ENCODE measurements around the gene RALGPS1. TPM values are rescaled to one million over a fixed set of nuclear protein-coding genes. Genes with fewer than 3 reads are reported as not detected.

Gene RALGPS1
- total RNA-seq, 1 experiment from 2014 or later, result 28.5 TPM

GRCh38 chr9:127112735-127113161 lies 198.2 kb downstream of the RALGPS1 start:
- CTCF ChIA-PET, result interaction anchor here (1.0 to 2.5 kb wide), 7 partner anchors 9 to 172 kb away, joined by 3 to 15 read pairs (median 6); partner anchors contain the start of gene ANGPTL2
- H3K27ac Mint-ChIP-seq, result peak overlapping the region; percentile 96

More at GRCh38 chr9:127112735-127113161, 198.2 kb downstream of the RALGPS1 start:
- Mint-ChIP-seq H3K4me3 (no peak overlapping the region), H3K36me3 (no peaks in the 10 kb centered on the region), H3K4me1 (peaks cover 30% of the 10 kb centered on the region), H3K9me3 (no peaks in the 10 kb centered on the region), H3K27me3 (ENCODE audit: low read depth) (no peaks in the 10 kb centered on the region)
- no peak for DNase-seq (ENCODE audit: low spot score)
- no peak for ATAC-seq
- POLR2A ChIA-PET, result interaction anchor here (0.5 to 2.0 kb wide), 5 partner anchors 8 to 238 kb away, joined by 3 to 11 read pairs (median 4); partner anchors contain the start of gene ANGPTL2
- TF ChIP-seq JUN (CRISPR knock-in tag; IDR thresholded peaks at IDR 0.05) (no peak), NR2C2 (CRISPR knock-in tag; IDR thresholded peaks at IDR 0.05) (no peak), ESRRA (CRISPR knock-in tag; IDR thresholded peaks at IDR 0.05; ENCODE audit: borderline replicate concordance) (no peak), MAX (CRISPR knock-in tag; IDR thresholded peaks at IDR 0.05) (no peak), USF1 (CRISPR knock-in tag; IDR thresholded peaks at IDR 0.05) (no peak), ERG (CRISPR knock-in tag; IDR thresholded peaks at IDR 0.05) (no peak), ZNF396 (CRISPR knock-in tag; IDR thresholded peaks at IDR 0.05; ENCODE audit: borderline replicate concordance) (no peak), ZNF121 (CRISPR knock-in tag; IDR thresholded peaks at IDR 0.05) (no peak), ZNF219 (CRISPR knock-in tag; IDR thresholded peaks at IDR 0.05; ENCODE audit: borderline replicate concordance) (no peak), ZSCAN18 (CRISPR knock-in tag; IDR thresholded peaks at IDR 0.05) (no peak), RORB (CRISPR knock-in tag; IDR thresholded peaks at IDR 0.05) (no peak), ZNF317 (CRISPR knock-in tag; IDR thresholded peaks at IDR 0.05; ENCODE audit: borderline replicate concordance, low read depth) (no peak), SP1 (CRISPR knock-in tag; conservative IDR thresholded peaks at IDR 0.05) (no peak; the same call in 1 of the 2 replicates), ZBTB43 (CRISPR knock-in tag; IDR thresholded peaks at IDR 0.05) (no peak), NFYB (CRISPR knock-in tag; conservative IDR thresholded peaks at IDR 0.05; ENCODE audit: low read depth) (no peak), ZNF532 (CRISPR knock-in tag; IDR thresholded peaks at IDR 0.05; ENCODE audit: borderline replicate concordance) (no peak), USF2 (CRISPR knock-in tag; IDR thresholded peaks at IDR 0.05) (no peak)
